HL-60 (cell line): Measurements from ENCODE around the gene CLCA1.

ENCODE experiments used
- DNase-seq, 2 experiments: peaks; one replicate each; pipeline ENCODE4 v3.0.0-alpha.2; 2010 to 2020; ENCODE audit warnings: low read depth in 1 of 2, low spot score in 1 of 2
- H3K27ac ChIP-seq: fragments of 250-450 bp; sonication (Bioruptor Pico); replicated peaks from 2 replicates; pipeline ENCODE4 v1.5.1; 2020; ENCODE audit warnings: mild to moderate bottlenecking, moderate library complexity
- H3K27me3 ChIP-seq: fragments of 250-450 bp; sonication (Bioruptor Pico); 2 replicates; pipeline ENCODE4 v1.5.1; 2021; ENCODE audit warnings: mild to moderate bottlenecking, moderate library complexity; ENCODE audit not compliant: insufficient read depth, poor library complexity, severe bottlenecking
- H3K4me3 ChIP-seq: replicated peaks from 2 replicates; pipeline ENCODE4 v1.5.1; 2011; ENCODE audit warnings: mild to moderate bottlenecking, control low read depth, low read length; ENCODE audit not compliant: insufficient read depth
- GABPA ChIP-seq: IDR thresholded peaks from 2 replicates; pipeline ENCODE4 v1.6.1; 2012; ENCODE audit warnings: low read depth
- POLR2AphosphoS5 ChIP-seq: IDR thresholded peaks from 2 replicates; pipeline ENCODE4 v1.6.1; 2012; ENCODE audit warnings: low read depth
- REST ChIP-seq: IDR thresholded peaks from 2 replicates; pipeline ENCODE4 v1.6.1; 2012; ENCODE audit warnings: low read depth; ENCODE audit not compliant: insufficient replicate concordance
- SPI1 ChIP-seq: IDR thresholded peaks from 2 replicates; pipeline ENCODE4 v1.6.1; 2012; ENCODE audit warnings: low read depth, mild to moderate bottlenecking, borderline replicate concordance
- TF ChIP-seq, protein P1 (sequence below): IDR thresholded peaks from one replicate; pipeline ENCODE4 v1.5.1; 2011; ENCODE audit warnings: low read length, control low read depth, inconsistent platforms; ENCODE audit not compliant: insufficient read depth

CLCA1 gene

DNA sequence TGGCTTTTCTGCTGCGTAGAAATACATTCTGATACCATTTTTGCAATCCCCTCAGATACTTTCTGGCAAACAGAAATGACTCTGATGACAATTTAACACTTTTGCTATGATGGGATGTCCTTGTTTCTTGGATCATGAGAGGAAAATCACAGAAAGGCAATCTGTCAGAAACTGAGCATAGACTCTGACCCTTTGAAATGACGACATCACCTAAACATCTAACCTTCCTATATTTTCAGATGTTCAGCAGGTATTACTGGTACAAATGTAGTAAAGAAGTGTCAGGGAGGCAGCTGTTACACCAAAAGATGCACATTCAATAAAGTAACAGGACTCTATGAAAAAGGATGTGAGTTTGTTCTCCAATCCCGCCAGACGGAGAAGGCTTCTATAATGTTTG is 13.2 kb downstream of the CLCA1 start:
- TF ChIP-seq REST (no peak), SPI1 (no peak), POLR2AphosphoS5 (no peak), GABPA (no peak)
- TF ChIP-seq, protein P1, sequence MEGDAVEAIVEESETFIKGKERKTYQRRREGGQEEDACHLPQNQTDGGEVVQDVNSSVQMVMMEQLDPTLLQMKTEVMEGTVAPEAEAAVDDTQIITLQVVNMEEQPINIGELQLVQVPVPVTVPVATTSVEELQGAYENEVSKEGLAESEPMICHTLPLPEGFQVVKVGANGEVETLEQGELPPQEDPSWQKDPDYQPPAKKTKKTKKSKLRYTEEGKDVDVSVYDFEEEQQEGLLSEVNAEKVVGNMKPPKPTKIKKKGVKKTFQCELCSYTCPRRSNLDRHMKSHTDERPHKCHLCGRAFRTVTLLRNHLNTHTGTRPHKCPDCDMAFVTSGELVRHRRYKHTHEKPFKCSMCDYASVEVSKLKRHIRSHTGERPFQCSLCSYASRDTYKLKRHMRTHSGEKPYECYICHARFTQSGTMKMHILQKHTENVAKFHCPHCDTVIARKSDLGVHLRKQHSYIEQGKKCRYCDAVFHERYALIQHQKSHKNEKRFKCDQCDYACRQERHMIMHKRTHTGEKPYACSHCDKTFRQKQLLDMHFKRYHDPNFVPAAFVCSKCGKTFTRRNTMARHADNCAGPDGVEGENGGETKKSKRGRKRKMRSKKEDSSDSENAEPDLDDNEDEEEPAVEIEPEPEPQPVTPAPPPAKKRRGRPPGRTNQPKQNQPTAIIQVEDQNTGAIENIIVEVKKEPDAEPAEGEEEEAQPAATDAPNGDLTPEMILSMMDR: no peak
- Histone ChIP-seq H3K27ac (no peak overlapping the region), H3K4me3 (no peak overlapping the region), H3K27me3 (no peaks in the 10 kb centered on the region)
- no peak for DNase-seq

- Histone ChIP-seq H3K4me3 (no peak overlapping the region), H3K27me3 (peaks cover 3% of the 10 kb centered on the region), H3K27ac (no peak overlapping the region)
- DNase-seq: no peak
- TF ChIP-seq SPI1 (no peak), GABPA (no peak), REST (no peak), POLR2AphosphoS5 (no peak)
- TF ChIP-seq, protein P1: no peak
Observed at GRCh38 chr1:86487131-86487810, 18.5 kb downstream of the CLCA1 start.

GRCh38 chr1:86487811-86488141 is 19.0 kb downstream of the CLCA1 start:
- Histone ChIP-seq H3K27ac (no peak overlapping the region), H3K27me3 (peaks cover 6% of the 10 kb centered on the region), H3K4me3 (no peak overlapping the region)
- DNase-seq: no peak
- TF ChIP-seq, protein P1: no peak
- TF ChIP-seq POLR2AphosphoS5: no peak
- TF ChIP-seq REST: no peak
- no peak for TF ChIP-seq GABPA
- no peak for TF ChIP-seq SPI1
